Mesendoderm (in vitro differentiated cells): ENCODE results near the gene NHSL2.

Source experiments
- DNase-seq: peaks from one replicate; pipeline ENCODE4 v3.0.0; 2013
- H2AK5ac ChIP-seq: 2 replicates; pipeline ENCODE4 v1.6.1; 2013; ENCODE audit warnings: low read length, inconsistent platforms
- H2BK120ac ChIP-seq: 2 replicates; pipeline ENCODE4 v1.6.1; 2013; ENCODE audit warnings: low read depth, mild to moderate bottlenecking, low read length, moderate library complexity, mixed read lengths
- H2BK15ac ChIP-seq: replicated peaks from 2 replicates; pipeline ENCODE4 v1.6.1; 2013; ENCODE audit warnings: low read depth, mild to moderate bottlenecking, moderate library complexity
- H2BK5ac ChIP-seq: 2 replicates; pipeline ENCODE4 v1.6.1; 2013; ENCODE audit warnings: low read length, inconsistent platforms
- H3K18ac ChIP-seq: 2 replicates; pipeline ENCODE4 v1.6.1; 2013; ENCODE audit warnings: mild to moderate bottlenecking, low read length, mixed read lengths
- H3K23ac ChIP-seq: one replicate; pipeline ENCODE4 v1.6.1; 2013; ENCODE audit warnings: low read length
- H3K27ac ChIP-seq: 2 replicates; pipeline ENCODE4 v1.5.1; 2013; ENCODE audit warnings: low read depth, mild to moderate bottlenecking, inconsistent platforms, low read length, moderate library complexity
- H3K27me3 ChIP-seq: 2 replicates; pipeline ENCODE4 v1.6.1; 2013; ENCODE audit warnings: low read length, control low read depth, mild to moderate bottlenecking, inconsistent platforms; ENCODE audit not compliant: insufficient read depth, poor library complexity
- H3K36me3 ChIP-seq: 2 replicates; pipeline ENCODE4 v1.6.1; 2013; ENCODE audit warnings: low read length, inconsistent platforms; ENCODE audit not compliant: control insufficient read depth, insufficient read depth
- H3K4ac ChIP-seq: one replicate; pipeline ENCODE4 v1.6.1; 2013; ENCODE audit warnings: low read depth, mild to moderate bottlenecking, low read length, moderate library complexity
- H3K4me1 ChIP-seq: 2 replicates; pipeline ENCODE4 v1.6.1; 2013; ENCODE audit warnings: low read depth, low read length, inconsistent platforms; ENCODE audit not compliant: control insufficient read depth
- H3K4me2 ChIP-seq: 2 replicates; pipeline ENCODE4 v1.6.1; 2013; ENCODE audit warnings: low read length
- H3K4me3 ChIP-seq: 2 replicates; pipeline ENCODE4 v1.5.1; 2013; ENCODE audit warnings: mild to moderate bottlenecking, low read length
- H3K56ac ChIP-seq: one replicate; pipeline ENCODE4 v1.6.1; 2013; ENCODE audit warnings: low read length
- H3K79me1 ChIP-seq: 2 replicates; pipeline ENCODE4 v1.6.1; 2013; ENCODE audit warnings: low read length, inconsistent platforms
- H3K79me2 ChIP-seq: 2 replicates; pipeline ENCODE4 v1.6.1; 2013; ENCODE audit warnings: mild to moderate bottlenecking, low read length; ENCODE audit not compliant: control insufficient read depth, insufficient read depth
- H3K9ac ChIP-seq: 2 replicates; pipeline ENCODE4 v1.6.1; 2013; ENCODE audit warnings: low read length, inconsistent platforms
- H4K5ac ChIP-seq: one replicate; pipeline ENCODE4 v1.6.1; 2013; ENCODE audit warnings: low read length
- H4K8ac ChIP-seq: one replicate; pipeline ENCODE4 v1.6.1; 2013; ENCODE audit warnings: low read depth, mild to moderate bottlenecking, control low read depth, low read length, moderate library complexity
- WGBS: extraction: QIAGEN DNeasy Blood & Tissue Kit; methylation state at CpG from one replicate; pipeline ENCODE4 v1.1.7; 2013; ENCODE audit warnings: low lambda C conversion rate, missing lambda C conversion rate; ENCODE audit not compliant: insufficient coverage; ENCODE audit errors: extremely low coverage; 5-methylcytosine and 5-hydroxymethylcytosine counted together

NHSL2 gene

DNA sequence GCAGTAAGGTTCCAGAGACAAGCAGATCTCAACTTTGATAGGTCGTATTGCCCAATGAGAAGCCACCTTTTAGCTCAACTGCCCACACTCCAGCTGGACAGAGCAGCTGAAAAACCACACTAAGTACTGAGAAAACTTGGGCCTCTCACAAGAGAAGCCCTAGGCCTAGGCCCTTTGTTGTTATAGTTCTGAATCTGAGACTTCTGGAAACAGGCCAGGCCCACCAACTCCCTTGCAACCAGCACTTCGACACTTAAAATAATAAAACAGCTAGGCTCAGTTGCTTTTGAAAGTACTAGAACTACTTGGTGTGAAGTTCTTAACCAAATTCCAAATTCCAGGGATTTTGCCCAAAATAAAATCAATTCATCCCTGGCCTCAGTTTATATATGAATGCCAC, 234.5 kb downstream of the NHSL2 start:
- H3K4ac ChIP-seq = no peak overlapping the region
- H3K23ac ChIP-seq = no peak overlapping the region
- H3K4me1 ChIP-seq = no peaks in the 10 kb centered on the region
- no peak overlapping the region for H3K27ac ChIP-seq
- no peak overlapping the region for H4K8ac ChIP-seq
- H3K36me3 ChIP-seq = no peaks in the 10 kb centered on the region
- no peaks in the 10 kb centered on the region for H3K79me2 ChIP-seq
- no peak for DNase-seq
- H2BK15ac ChIP-seq = no peak overlapping the region
- H2BK5ac ChIP-seq = no peak overlapping the region
- no peak overlapping the region for H3K4me2 ChIP-seq
- no peak overlapping the region for H4K5ac ChIP-seq
- H3K27me3 ChIP-seq = no peaks in the 10 kb centered on the region
- no peak overlapping the region for H3K4me3 ChIP-seq
- no peak overlapping the region for H3K9ac ChIP-seq
- WGBS = no CpG with 5 or more reads among the region's 2 CpGs
- H2BK120ac ChIP-seq = no peak overlapping the region
- no peaks in the 10 kb centered on the region for H3K79me1 ChIP-seq
- no peak overlapping the region for H3K56ac ChIP-seq
- H3K18ac ChIP-seq = no peak overlapping the region
- H2AK5ac ChIP-seq = no peak overlapping the region

- no CpG with 5 or more reads among the region's 2 CpGs for WGBS
- no peak overlapping the region for H3K9ac ChIP-seq
These were observed 235.9 kb downstream of the NHSL2 start for GRCh38 chrX:72146527-72146926.

DNA sequence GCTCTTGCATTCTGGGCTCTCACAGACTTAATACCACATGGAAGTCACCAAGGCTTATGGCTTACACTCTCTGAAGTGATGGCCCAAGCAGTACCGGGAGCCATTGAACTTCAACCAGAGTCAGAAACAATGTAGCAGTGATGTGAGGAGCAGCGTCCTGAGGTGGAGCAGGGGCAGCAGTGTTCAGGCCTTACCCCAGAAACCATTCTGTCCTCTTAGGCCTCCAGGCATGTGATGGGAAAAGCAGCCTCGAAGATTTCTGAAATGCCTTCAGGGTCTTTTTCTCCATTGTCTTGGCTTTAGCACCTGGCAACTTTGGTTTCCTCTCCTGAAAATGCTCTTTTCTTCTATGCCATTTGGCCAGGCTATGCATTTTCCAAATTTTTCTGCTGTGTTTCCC, 248.1 kb downstream of the NHSL2 start:
- Histone ChIP-seq H3K27ac (no peak overlapping the region), H3K18ac (no peak overlapping the region), H3K4me3 (no peak overlapping the region), H3K27me3 (no peaks in the 10 kb centered on the region), H3K79me1 (no peaks in the 10 kb centered on the region), H2BK5ac (no peak overlapping the region), H4K8ac (no peak overlapping the region), H3K9ac (no peak overlapping the region), H4K5ac (no peak overlapping the region), H3K4me2 (no peak overlapping the region), H3K36me3 (no peaks in the 10 kb centered on the region), H2BK15ac (no peak overlapping the region), H2AK5ac (no peak overlapping the region), H3K23ac (no peak overlapping the region), H3K4me1 (no peaks in the 10 kb centered on the region), H3K79me2 (no peaks in the 10 kb centered on the region), H3K4ac (no peak overlapping the region), H2BK120ac (no peak overlapping the region), H3K56ac (no peak overlapping the region)
- WGBS = no CpG with 5 or more reads among the region's 3 CpGs
- DNase-seq = no peak

More at GRCh38 chrX:72146527-72146926, 235.9 kb downstream of the NHSL2 start:
- no peak overlapping the region for H2BK5ac ChIP-seq
- H3K4me2 ChIP-seq = no peak overlapping the region
- H4K8ac ChIP-seq = no peak overlapping the region
- H3K79me2 ChIP-seq = no peaks in the 10 kb centered on the region
- H2BK120ac ChIP-seq = no peak overlapping the region
- no peaks in the 10 kb centered on the region for H3K79me1 ChIP-seq
- no peak overlapping the region for H3K4me3 ChIP-seq
- H2AK5ac ChIP-seq = no peak overlapping the region
- no peak overlapping the region for H3K18ac ChIP-seq
- H3K4ac ChIP-seq = no peak overlapping the region
- no peak overlapping the region for H2BK15ac ChIP-seq
- no peak overlapping the region for H3K56ac ChIP-seq
- H3K4me1 ChIP-seq = no peaks in the 10 kb centered on the region
- DNase-seq = no peak
- no peak overlapping the region for H4K5ac ChIP-seq
- no peaks in the 10 kb centered on the region for H3K27me3 ChIP-seq
- H3K27ac ChIP-seq = no peak overlapping the region
- no peaks in the 10 kb centered on the region for H3K36me3 ChIP-seq
- H3K23ac ChIP-seq = no peak overlapping the region

DNA sequence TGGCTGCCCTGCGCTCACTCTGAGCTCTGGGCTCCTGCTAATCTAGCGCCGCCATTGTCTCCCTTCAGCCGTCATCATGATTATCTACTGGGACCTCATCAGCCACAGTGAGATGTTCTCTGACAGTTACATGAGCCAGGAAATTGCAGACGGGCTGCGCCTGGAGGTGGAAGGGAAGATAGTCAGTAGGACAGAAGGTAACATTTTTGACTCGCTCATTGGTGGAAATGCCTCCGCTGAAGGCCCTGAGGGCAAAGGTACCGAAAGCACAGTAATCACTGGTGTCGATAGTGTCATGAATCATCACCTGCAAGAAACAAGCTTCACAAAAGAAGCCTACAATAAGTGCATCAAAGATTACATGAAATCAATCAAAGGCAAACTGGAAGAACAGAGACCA, 249.1 kb downstream of the NHSL2 start:
- Histone ChIP-seq H3K9ac (no peak overlapping the region), H3K18ac (no peak overlapping the region), H3K4ac (no peak overlapping the region), H2BK15ac (no peak overlapping the region), H3K36me3 (no peaks in the 10 kb centered on the region), H3K23ac (no peak overlapping the region), H3K56ac (no peak overlapping the region), H2BK120ac (no peak overlapping the region), H3K4me3 (no peak overlapping the region), H3K4me2 (no peak overlapping the region), H3K27me3 (no peaks in the 10 kb centered on the region), H3K79me1 (no peaks in the 10 kb centered on the region), H3K4me1 (no peaks in the 10 kb centered on the region), H3K79me2 (no peaks in the 10 kb centered on the region), H4K8ac (no peak overlapping the region), H3K27ac (no peak overlapping the region), H4K5ac (no peak overlapping the region), H2BK5ac (no peak overlapping the region), H2AK5ac (no peak overlapping the region)
- no peak for DNase-seq
- WGBS = no CpG with 5 or more reads among the region's 10 CpGs

DNA sequence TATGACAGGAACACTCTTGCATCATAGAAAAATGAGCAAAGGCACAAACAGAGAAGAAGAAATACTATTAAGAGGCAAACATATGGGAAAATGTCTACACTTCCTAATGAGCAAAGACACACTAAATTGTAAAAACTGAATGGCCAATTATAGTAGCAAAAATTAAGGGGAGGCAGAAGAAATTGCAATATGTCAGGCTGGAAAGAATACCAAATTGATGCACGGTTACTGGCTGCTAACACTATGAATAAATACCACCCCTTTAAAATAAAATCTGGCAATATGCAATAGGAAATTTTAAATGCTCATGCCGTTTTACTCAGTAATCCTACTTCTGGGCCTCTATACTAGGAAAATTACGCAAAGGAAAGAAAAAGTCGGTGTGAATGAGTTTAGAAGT, 254.9 kb downstream of the NHSL2 start:
- Histone ChIP-seq H3K27ac (no peak overlapping the region), H3K79me2 (no peaks in the 10 kb centered on the region), H3K36me3 (no peaks in the 10 kb centered on the region), H2BK5ac (no peak overlapping the region), H3K56ac (no peak overlapping the region), H3K79me1 (no peaks in the 10 kb centered on the region), H3K9ac (no peak overlapping the region), H3K4me3 (no peak overlapping the region), H3K27me3 (no peaks in the 10 kb centered on the region), H4K5ac (no peak overlapping the region), H2BK15ac (no peak overlapping the region), H3K4me2 (no peak overlapping the region), H4K8ac (no peak overlapping the region), H3K18ac (no peak overlapping the region), H3K23ac (no peak overlapping the region), H2AK5ac (no peak overlapping the region), H3K4me1 (no peaks in the 10 kb centered on the region), H3K4ac (no peak overlapping the region), H2BK120ac (no peak overlapping the region)
- no CpG with 5 or more reads among the region's 4 CpGs for WGBS
- no peak for DNase-seq

GRCh38 chrX:72169008-72169728, 258.5 kb downstream of the NHSL2 start:
- no peak overlapping the region for H2BK15ac ChIP-seq
- no peaks in the 10 kb centered on the region for H3K27me3 ChIP-seq
- H3K9ac ChIP-seq = no peak overlapping the region
- no peak overlapping the region for H4K5ac ChIP-seq
- no peak overlapping the region for H3K18ac ChIP-seq
- H2BK5ac ChIP-seq = no peak overlapping the region
- H3K36me3 ChIP-seq = no peaks in the 10 kb centered on the region
- H3K4me3 ChIP-seq = no peak overlapping the region
- H3K23ac ChIP-seq = no peak overlapping the region
- no peak overlapping the region for H3K4ac ChIP-seq
- no peaks in the 10 kb centered on the region for H3K4me1 ChIP-seq
- no peaks in the 10 kb centered on the region for H3K79me1 ChIP-seq
- no peak overlapping the region for H3K56ac ChIP-seq
- H3K79me2 ChIP-seq = no peaks in the 10 kb centered on the region
- no peak overlapping the region for H3K4me2 ChIP-seq
- H2AK5ac ChIP-seq = no peak overlapping the region
- WGBS = no CpG with 5 or more reads among the region's 6 CpGs
- H2BK120ac ChIP-seq = no peak overlapping the region
- no peak overlapping the region for H4K8ac ChIP-seq
- no peak overlapping the region for H3K27ac ChIP-seq
- DNase-seq = no peak
